H1 (cell line): ENCODE results near the gene ATP11A. TPM values are rescaled to one million over a fixed set of nuclear protein-coding genes. Genes with fewer than 3 reads are reported as not detected.

ENCODE experiments used
- CTCF ChIA-PET: fragments of 300-600 bp; sonication (Branson Sonifier 250); formaldehyde crosslinking; loops from one replicate; lab custom pipeline; 2021; ENCODE audit not compliant: partially characterized antibody; lab: Charles Lee
- POLR2A ChIA-PET: fragments of 300-600 bp; sonication (Branson Sonifier 250); formaldehyde crosslinking; loops from one replicate; lab custom pipeline; 2021; ENCODE audit warnings: inconsistent platforms; ENCODE audit not compliant: partially characterized antibody; lab: Charles Lee
- DNase-seq, 2 experiments: peaks; one replicate each; pipeline versions ENCODE4 v3.0.0 to v3.0.0-alpha.2; 2010 to 2022; ENCODE audit warnings: low spot score in 2 of 2, low read depth in 1 of 2, mixed read lengths in 1 of 2
- FAIRE-seq: peaks from 2 replicates; lab custom pipeline; 2011; peaks lifted over from hg19 to GRCh38; lab: Jason Lieb, UNC
- H2AFZ ChIP-seq: 2 replicates; pipeline ENCODE4 v1.8.1; 2012; ENCODE audit warnings: low read length, inconsistent platforms
- H2AK5ac ChIP-seq: 2 replicates; pipeline ENCODE4 v1.6.1; 2013; ENCODE audit warnings: low read depth, low read length
- H2BK120ac ChIP-seq: replicated peaks from 2 replicates; pipeline ENCODE3; 2013; ENCODE audit warnings: low read depth, low read length, inconsistent platforms
- H2BK12ac ChIP-seq: 2 replicates; pipeline ENCODE4 v1.6.1; 2013; ENCODE audit warnings: low read depth, low read length
- H2BK15ac ChIP-seq: 2 replicates; pipeline ENCODE4 v1.6.1; 2013; ENCODE audit warnings: low read length
- H2BK20ac ChIP-seq: 2 replicates; pipeline ENCODE4 v1.6.1; 2013; ENCODE audit warnings: low read length
- H2BK5ac ChIP-seq: 2 replicates; pipeline ENCODE4 v1.6.1; 2013; ENCODE audit warnings: low read depth, low read length
- H3K14ac ChIP-seq: 2 replicates; pipeline ENCODE4 v1.6.1; 2013; ENCODE audit warnings: inconsistent platforms; ENCODE audit not compliant: insufficient read length
- H3K18ac ChIP-seq: 2 replicates; pipeline ENCODE4 v1.6.1; 2013; ENCODE audit warnings: low read length; ENCODE audit errors: extremely low read depth
- H3K23ac ChIP-seq: 2 replicates; pipeline ENCODE4 v1.6.1; 2013; ENCODE audit warnings: inconsistent platforms; ENCODE audit not compliant: insufficient read length
- H3K23me2 ChIP-seq: 2 replicates; pipeline ENCODE4 v1.6.1; 2013; ENCODE audit warnings: low read depth, low read length
- H3K27ac ChIP-seq: 2 replicates; pipeline ENCODE4 v1.6.1; 2011; ENCODE audit warnings: low read depth, low read length, inconsistent platforms
- H3K27me3 ChIP-seq, 4 experiments: replicated peaks in 1 of 4; 1 replicate in 1 of 4; 2 replicates in 3 of 4; pipeline versions ENCODE4 v1.6.1 to v1.8.1; 2011 to 2013; ENCODE audit warnings: low read length in 3 of 4, mild to moderate bottlenecking in 3 of 4, inconsistent platforms in 2 of 4, mixed read lengths in 2 of 4, moderate library complexity in 1 of 4; ENCODE audit not compliant: control insufficient read depth in 3 of 4, insufficient read depth in 3 of 4; ENCODE audit errors: extremely low read depth in 1 of 4
- H3K36me3 ChIP-seq, 4 experiments: 2 replicates each; pipeline versions ENCODE4 v1.6.1 to v1.8.1; 2011 to 2013; ENCODE audit warnings: mild to moderate bottlenecking in 4 of 4, low read length in 3 of 4, moderate library complexity in 2 of 4, control low read depth in 1 of 4, inconsistent platforms in 1 of 4; ENCODE audit not compliant: insufficient read depth in 4 of 4, control insufficient read depth in 2 of 4
- H3K4ac ChIP-seq: replicated peaks from 2 replicates; pipeline ENCODE3; 2013; ENCODE audit warnings: low read length, low read depth, mixed read lengths, inconsistent platforms; ENCODE audit not compliant: insufficient read length
- H3K4me1 ChIP-seq, 4 experiments: replicated peaks in 1 of 4; 1 replicate in 1 of 4; 2 replicates in 3 of 4; pipeline versions ENCODE4 v1.6.1 to v1.8.1; 2011 to 2013; ENCODE audit warnings: low read length in 3 of 4, inconsistent platforms in 2 of 4, mixed read lengths in 1 of 4; ENCODE audit not compliant: insufficient read depth in 4 of 4, control insufficient read depth in 3 of 4
- H3K4me2 ChIP-seq, 2 experiments: 2 replicates each; pipeline versions ENCODE4 v1.6.1 to v1.8.1; 2011 to 2013; ENCODE audit warnings: low read depth in 2 of 2, low read length in 2 of 2, control low read depth in 1 of 2, inconsistent platforms in 1 of 2, mild to moderate bottlenecking in 1 of 2; ENCODE audit not compliant: insufficient read depth in 1 of 2
- H3K4me3 ChIP-seq, 4 experiments: fragments of 200-600, 300-600 bp in 1 of 4; sonication (generic), shearing (Covaris generic), sonication (Bioruptor Twin) in 1 of 4; 2 replicates each; pipeline versions ENCODE4 v1.5.1 to v1.8.1; 2011 to 2016; ENCODE audit warnings: low read length in 4 of 4, low read depth in 3 of 4, control low read depth in 2 of 4, inconsistent platforms in 2 of 4, mild to moderate bottlenecking in 2 of 4, mixed read lengths in 1 of 4, moderate library complexity in 1 of 4; ENCODE audit not compliant: insufficient read depth in 2 of 4; ENCODE audit errors: extremely low read depth in 1 of 4
- H3K56ac ChIP-seq: replicated peaks from 2 replicates; pipeline ENCODE3; 2013; ENCODE audit warnings: low read depth, mild to moderate bottlenecking, mixed read lengths, low read length, inconsistent platforms; ENCODE audit not compliant: insufficient read length
- H3K79me1 ChIP-seq: 2 replicates; pipeline ENCODE4 v1.6.1; 2013; ENCODE audit warnings: low read depth, low read length, control low read depth
- H3K79me2 ChIP-seq, 2 experiments: 2 replicates each; pipeline versions ENCODE4 v1.6.1 to v1.8.1; 2012 to 2013; ENCODE audit warnings: low read length in 2 of 2, mild to moderate bottlenecking in 2 of 2, inconsistent platforms in 1 of 2; ENCODE audit not compliant: insufficient read depth in 2 of 2, control insufficient read depth in 1 of 2
- H3K9ac ChIP-seq, 4 experiments: replicated peaks in 1 of 4; 1 replicate in 1 of 4; 2 replicates in 3 of 4; pipeline versions ENCODE4 v1.6.1 to v1.8.1; 2011 to 2013; ENCODE audit warnings: low read depth in 3 of 4, low read length in 3 of 4, control low read depth in 2 of 4, mild to moderate bottlenecking in 2 of 4, moderate library complexity in 2 of 4, inconsistent platforms in 1 of 4; ENCODE audit errors: extremely low read depth in 1 of 4
- H3K9me3 ChIP-seq, 2 experiments: 2 replicates each; pipeline versions ENCODE4 v1.6.1 to v1.8.1; 2012 to 2013; ENCODE audit warnings: mild to moderate bottlenecking in 2 of 2, moderate library complexity in 2 of 2, control low read depth in 1 of 2, inconsistent platforms in 1 of 2, low read depth in 1 of 2, low read length in 1 of 2, mixed read lengths in 1 of 2; ENCODE audit not compliant: insufficient read depth in 2 of 2
- H4K20me1 ChIP-seq, 2 experiments: replicated peaks in 1 of 2; 2 replicates each; pipeline versions ENCODE3 to v1.8.1; 2011 to 2013; ENCODE audit warnings: inconsistent platforms in 2 of 2, low read length in 2 of 2, mild to moderate bottlenecking in 1 of 2; ENCODE audit not compliant: insufficient read depth in 2 of 2, control insufficient read depth in 1 of 2
- H4K5ac ChIP-seq: 2 replicates; pipeline ENCODE4 v1.6.1; 2013; ENCODE audit warnings: low read length, low read depth, mixed read lengths, inconsistent platforms; ENCODE audit not compliant: insufficient read length
- H4K8ac ChIP-seq: 2 replicates; pipeline ENCODE4 v1.8.0; 2013; ENCODE audit warnings: mild to moderate bottlenecking, moderate library complexity, low read length, inconsistent platforms; ENCODE audit not compliant: insufficient read depth; ENCODE audit errors: extremely low read depth
- H4K91ac ChIP-seq: replicated peaks from 2 replicates; pipeline ENCODE3; 2013; ENCODE audit warnings: low read length, mixed read lengths, inconsistent platforms; ENCODE audit not compliant: insufficient read length
- CREB1 ChIP-seq: IDR thresholded peaks from 2 replicates; pipeline ENCODE4 v1.6.1; 2012; ENCODE audit warnings: inconsistent platforms
- EZH2 ChIP-seq: fragments of 200-600 bp; sonication (generic); IDR thresholded peaks from 2 replicates; pipeline ENCODE4 v1.7.1; 2012; ENCODE audit warnings: low read depth, mild to moderate bottlenecking, moderate library complexity, low read length, inconsistent platforms; ENCODE audit not compliant: severe bottlenecking
- RBBP5 ChIP-seq: IDR thresholded peaks from 2 replicates; pipeline ENCODE4 v1.7.1; 2012; ENCODE audit warnings: low read depth, mild to moderate bottlenecking, inconsistent platforms, low read length, moderate library complexity, borderline replicate concordance
- WGBS, 2 experiments: shearing (Covaris generic) in 1 of 2; methylation state at CpG; one replicate each; pipeline versions ENCODE4 v1.1.6 to v1.1.7; 2013 to 2015; ENCODE audit warnings: low lambda C conversion rate in 2 of 2, mixed read lengths in 2 of 2, inconsistent platforms in 1 of 2, low coverage in 1 of 2, missing lambda C conversion rate in 1 of 2; ENCODE audit not compliant: insufficient replicate concordance in 2 of 2, insufficient coverage in 1 of 2, insufficient read length in 1 of 2; ENCODE audit errors: extremely low coverage in 1 of 2, missing lambda C conversion rate in 1 of 2; 5-methylcytosine and 5-hydroxymethylcytosine counted together
- polyA plus RNA-seq, 7 experiments: library from polyadenylated mRNA; depleted of rRNA in 3 of 7; stranded (reverse) in 5 of 7; unstranded in 2 of 7; fragments of >200 nt in 5 of 7; fragments of 200-250 nt in 2 of 7; gene quantifications; 1 replicate in 5 of 7; 2 replicates in 1 of 7; 4 replicates in 1 of 7; pipeline versions ENCODE4 v1.2.1 to v1.2.3, GENCODE V29; 2011 to 2013; ENCODE audit warnings: missing spikeins in 2 of 7, mixed read lengths in 2 of 7
- total RNA-seq: library from RNA; stranded (reverse); fragmentation: NEBNext Ultra II Directional; extraction: Animal tissue kit (Norgen Biotek cat#: 25700); gene quantifications from 2 replicates; pipeline ENCODE4 v1.2.1, GENCODE V29; 2021
- TF ChIP-seq, protein P1 (sequence below): IDR thresholded peaks from 2 replicates; pipeline ENCODE4 v1.6.1; 2012; ENCODE audit warnings: inconsistent platforms

Gene ATP11A
- total and polyA plus RNA-seq, 2 of the 8 experiments (the other 6 are each of a cell fraction or from before 2014, with no cell fraction given), result 28.8 to 72.9 TPM

DNA sequence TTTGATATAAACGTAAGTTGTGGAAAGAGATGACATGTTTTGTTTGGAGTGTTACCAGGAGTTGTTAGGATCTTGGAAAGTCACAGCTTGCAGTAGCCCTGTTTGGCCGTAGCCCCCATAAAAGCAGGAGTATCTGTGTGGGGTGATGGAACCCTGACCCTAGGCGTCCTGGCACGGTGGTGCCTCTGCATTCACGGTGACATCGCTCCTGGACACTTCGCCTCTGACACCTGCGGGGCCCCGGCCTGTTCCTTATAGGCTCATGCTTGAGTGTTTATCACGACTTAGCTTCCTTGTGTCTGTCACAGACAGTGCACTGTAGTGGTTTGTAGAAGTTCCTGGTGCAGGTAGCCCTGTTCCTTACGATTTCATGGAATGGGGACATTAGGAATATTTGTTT, 74.2 kb downstream of the ATP11A start:
- ChIA-PET POLR2A (interaction anchor here (2.3 kb wide), 1 partner anchor 53 kb away, joined by 8 read pairs; no protein-coding TSS in a partner anchor), CTCF (interaction anchor here (1.2 to 1.3 kb wide), 2 partner anchors 20 to 124 kb away, joined by 3 to 4 read pairs; no protein-coding TSS in a partner anchor)
- Histone ChIP-seq H2BK15ac (no peak overlapping the region), H3K9me3 (no peaks in the 10 kb centered on the region), H2AK5ac (no peak overlapping the region), H3K18ac (no peak overlapping the region), H3K23ac (no peak overlapping the region), H3K4me1 (peaks cover 0 to 24% (median 8%) of the 10 kb centered on the region in 4 experiments; a peak in 4 of 7 replicates), H4K5ac (no peak overlapping the region), H3K9ac (no peak overlapping the region), H2BK5ac (no peak overlapping the region; the same call in 1 of the 2 replicates), H4K20me1 (peaks cover 0 to 5% of the 10 kb centered on the region in 2 experiments), H3K79me1 (peaks cover 5% of the 10 kb centered on the region), H4K91ac (no peak overlapping the region), H3K27me3 (no peaks in the 10 kb centered on the region), H2BK12ac (no peak overlapping the region), H3K4me2 (no peak overlapping the region), H4K8ac (no peak overlapping the region), H3K27ac (no peak overlapping the region), H3K56ac (no peak overlapping the region), H3K14ac (no peak overlapping the region), H2AFZ (no peak overlapping the region), H3K4me3 (no peak overlapping the region)
- no peak for FAIRE-seq
- 91% methylated on average over 11 of the region's 11 CpGs; no CpG with 5 or more reads in 1 of the 2 experiments for WGBS, 2 experiments
- DNase-seq, result no peak
- TF ChIP-seq, protein P1, sequence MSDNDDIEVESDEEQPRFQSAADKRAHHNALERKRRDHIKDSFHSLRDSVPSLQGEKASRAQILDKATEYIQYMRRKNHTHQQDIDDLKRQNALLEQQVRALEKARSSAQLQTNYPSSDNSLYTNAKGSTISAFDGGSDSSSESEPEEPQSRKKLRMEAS, result no peak
- no peak for TF ChIP-seq RBBP5
- no peak for TF ChIP-seq CREB1
- TF ChIP-seq EZH2, result no peak
- TF ChIP-seq, all 59 proteins: peak for 0
- H2BK120ac ChIP-seq, result no peak overlapping the region
- no peaks in the 10 kb centered on the region for H3K36me3 ChIP-seq
- no peak overlapping the region for H3K4ac ChIP-seq
- H3K23me2 ChIP-seq, result no peaks in the 10 kb centered on the region
- H3K79me2 ChIP-seq, result peaks cover 0 to 55% of the 10 kb centered on the region in 2 experiments; a peak in 2 of 4 replicates
- no peak overlapping the region for H2BK20ac ChIP-seq
